K562 (cell line): ENCODE data around the gene IP6K3. TPM values are rescaled to one million over a fixed set of nuclear protein-coding genes. Genes with fewer than 3 reads are reported as not detected.

Source experiments
- ARID4B ChIP-seq: sonication (generic); formaldehyde crosslinking; IDR thresholded peaks from 2 replicates; pipeline ENCODE4 v1.8.0; 2022; ENCODE audit warnings: mild to moderate bottlenecking, missing genetic modification reagents
- ATF2 ChIP-seq: sonication (generic); formaldehyde crosslinking; IDR thresholded peaks from 2 replicates; pipeline ENCODE4 v1.8.1; 2022; ENCODE audit warnings: missing genetic modification reagents
- BMI1 ChIP-seq: fragments of 150-350 bp; IDR thresholded peaks from 2 replicates; pipeline ENCODE4 v1.6.1; 2014; ENCODE audit warnings: low read length
- CSDE1 ChIP-seq, 2 experiments: fragments of 450-650 bp; IDR thresholded peaks; 2 replicates each; pipeline ENCODE4 v1.6.1; 2016; ENCODE audit warnings: mild to moderate bottlenecking in 1 of 2
- E2F5 ChIP-seq: sonication (generic); formaldehyde crosslinking; IDR thresholded peaks from 2 replicates; pipeline ENCODE4 v1.8.0; 2022; ENCODE audit warnings: mild to moderate bottlenecking, missing genetic modification reagents
- E2F6 ChIP-seq, 2 experiments: IDR thresholded peaks; 2 replicates each; pipeline ENCODE4 v1.6.1; 2011; ENCODE audit warnings: borderline replicate concordance in 1 of 2, control low read depth in 1 of 2, low read depth in 1 of 2, low read length in 1 of 2, mild to moderate bottlenecking in 1 of 2, mixed read lengths in 1 of 2, moderate library complexity in 1 of 2; ENCODE audit not compliant: insufficient read depth in 1 of 2, insufficient read length in 1 of 2, poor library complexity in 1 of 2, severe bottlenecking in 1 of 2; ENCODE audit errors: extremely low read depth in 1 of 2
- GATAD2B ChIP-seq: fragments of 450-650 bp; IDR thresholded peaks from 2 replicates; pipeline ENCODE4 v1.6.1; 2017; ENCODE audit warnings: mild to moderate bottlenecking, borderline replicate concordance
- HDAC2 ChIP-seq: fragments of 450-650 bp; IDR thresholded peaks from 2 replicates; pipeline ENCODE4 v1.6.1; 2016; ENCODE audit warnings: mild to moderate bottlenecking
- HMG20A ChIP-seq: fragments of 450-650 bp; formaldehyde crosslinking; conservative IDR thresholded peaks from 2 replicates; pipeline ENCODE4 v1.4.0; 2020; ENCODE audit warnings: mild to moderate bottlenecking, mixed read lengths
- KLF10 ChIP-seq: fragments of 250-450 bp; sonication (Bioruptor Pico); IDR thresholded peaks from 2 replicates; pipeline ENCODE4 v1.6.1; 2021; ENCODE audit warnings: matching md5 sums
- NCOR1 ChIP-seq: fragments of 450-650 bp; IDR thresholded peaks from 2 replicates; pipeline ENCODE4 v1.6.1; 2016; ENCODE audit warnings: mild to moderate bottlenecking, moderate library complexity
- RBM34 ChIP-seq: fragments of 200-400 bp; formaldehyde crosslinking; IDR thresholded peaks from 2 replicates; pipeline ENCODE4 v1.6.1; 2018; ENCODE audit warnings: low read length, borderline replicate concordance; ENCODE audit not compliant: insufficient read depth
- TAF1 ChIP-seq: IDR thresholded peaks from 2 replicates; pipeline ENCODE4 v1.6.1; 2011; ENCODE audit warnings: mild to moderate bottlenecking, low read length, moderate library complexity; ENCODE audit not compliant: insufficient read depth, control insufficient read depth, severe bottlenecking; ENCODE audit errors: extremely low read depth
- TGIF2 ChIP-seq: sonication (generic); formaldehyde crosslinking; IDR thresholded peaks from 2 replicates; pipeline ENCODE4 v1.8.1; 2022; ENCODE audit warnings: mild to moderate bottlenecking, missing genetic modification reagents, moderate library complexity
- ZNF184 ChIP-seq: sonication (generic); formaldehyde crosslinking; IDR thresholded peaks from 2 replicates; pipeline ENCODE4 v1.5.0; 2020; ENCODE audit warnings: missing genetic modification reagents
- ZNF23 ChIP-seq: fragments of 250-450 bp; sonication (Bioruptor Pico); IDR thresholded peaks from 2 replicates; pipeline ENCODE4 v1.4.0; 2020; ENCODE audit warnings: mild to moderate bottlenecking
- ZNF24 ChIP-seq: fragments of 450-650 bp; IDR thresholded peaks from 2 replicates; pipeline ENCODE4 v1.6.1; 2016
- ZNF778 ChIP-seq: fragments of 450-650 bp; formaldehyde crosslinking; IDR thresholded peaks from 2 replicates; pipeline ENCODE4 v1.4.0; 2020; ENCODE audit warnings: mild to moderate bottlenecking, moderate library complexity
- polyA plus RNA-seq, 8 experiments: library from polyadenylated mRNA; depleted of rRNA in 4 of 8; stranded (reverse) in 5 of 8; unstranded in 3 of 8; fragments of >200 nt; fragmentation: Nextera tagmentation in 2 of 8; fragmentation: Illumina TruSeq in 1 of 8; extraction: Ambion mirVana in 2 of 8; extraction: Trizol in 1 of 8; gene quantifications; 2 replicates each; pipeline versions ENCODE4 v1.2.1 to v1.2.3, GENCODE V29; 2011 to 2014; ENCODE audit warnings: inconsistent platforms in 1 of 8, missing spikeins in 1 of 8
- total RNA-seq, 7 experiments: library from RNA; depleted of rRNA in 6 of 7; stranded (reverse); fragments of >200 nt in 6 of 7; fragmentation: Illumina TruSeq in 2 of 7; extraction: Trizol in 2 of 7; gene quantifications; 2 replicates each; pipeline versions ENCODE4 v1.2.1 to v1.2.3, GENCODE V29; 2011 to 2021; ENCODE audit warnings: low replicate concordance in 1 of 7

Gene IP6K3
- total and polyA plus RNA-seq, 9 of the 15 experiments (the other 6 are each of a cell fraction or from before 2014, with no cell fraction given) = not detected

GRCh38 chr6:33710296-33711121, 36.2 kb downstream of the IP6K3 start (continued):
- TF ChIP-seq RBM34 (no peak), E2F5 (CRISPR knock-in tag) (peak; percentile 54; the same call in 1 of the 2 replicates), NCOR1 (no peak), ZNF24 (peak; percentile 89), HMG20A (CRISPR knock-in tag) (no peak), CSDE1 (IDR thresholded peaks at IDR 0.05) (no peak), E2F6 (IDR thresholded peaks at IDR 0.05; ENCODE audit: borderline replicate concordance in 1 of 2, extremely low read depth in 1 of 2, insufficient read depth in 1 of 2, insufficient read length in 1 of 2, low read depth in 1 of 2, low read length in 1 of 2, poor library complexity in 1 of 2, severe bottlenecking in 1 of 2) (peak; percentile 37 to 94), ZNF23 (CRISPR knock-in tag) (no peak), TGIF2 (CRISPR knock-in tag) (no peak), ARID4B (CRISPR knock-in tag) (0 out of 2 replicates have a peak, but pooled peaks have one; percentile 38), ATF2 (no peak; the same call in 1 of the 2 replicates), ZNF778 (CRISPR knock-in tag) (no peak), KLF10 (CRISPR knock-in tag) (no peak), HDAC2 (no peak), BMI1 (no peak), ZNF184 (CRISPR knock-in tag) (no peak), GATAD2B (no peak), TAF1 (no peak)
